NT2/D1 (cell line): ENCODE results near the gene CDC14B.

Experiments used
- SUZ12 ChIP-seq: IDR thresholded peaks from 2 replicates; pipeline ENCODE4 v1.6.1; 2011; ENCODE audit not compliant: insufficient read length, insufficient read depth; ENCODE audit errors: extremely low read depth
- YY1 ChIP-seq: IDR thresholded peaks from 2 replicates; pipeline ENCODE4 v1.6.1; 2011; ENCODE audit not compliant: insufficient read length, insufficient read depth
- ZNF274 ChIP-seq: IDR thresholded peaks from 2 replicates; pipeline ENCODE4 v1.6.1; 2011; ENCODE audit warnings: mild to moderate bottlenecking, low read depth, low read length

DNA sequence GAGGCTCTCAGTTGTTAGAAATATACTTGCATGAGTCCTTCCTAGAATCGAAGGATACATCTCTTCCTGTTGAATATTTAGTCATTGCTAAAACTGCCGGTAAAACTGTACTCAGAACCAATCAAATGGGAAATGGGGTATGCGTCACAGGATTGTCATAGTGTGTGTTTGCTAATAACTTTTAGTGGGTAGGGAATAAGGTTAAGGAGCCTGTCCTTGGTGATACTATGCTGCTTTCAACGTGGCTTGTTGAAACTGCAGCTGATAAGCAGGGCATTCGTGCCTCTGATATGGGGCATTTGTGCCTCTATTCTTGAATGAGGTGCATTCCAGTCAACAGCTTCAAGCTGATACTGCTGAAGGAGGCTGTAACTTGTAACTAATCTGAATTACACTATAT, 143.1 kb downstream of the CDC14B start:
- no peak for TF ChIP-seq ZNF274
- no peak for TF ChIP-seq YY1
- TF ChIP-seq SUZ12: no peak
